ENCODE data around the gene ITGB1BP1.

DNA sequence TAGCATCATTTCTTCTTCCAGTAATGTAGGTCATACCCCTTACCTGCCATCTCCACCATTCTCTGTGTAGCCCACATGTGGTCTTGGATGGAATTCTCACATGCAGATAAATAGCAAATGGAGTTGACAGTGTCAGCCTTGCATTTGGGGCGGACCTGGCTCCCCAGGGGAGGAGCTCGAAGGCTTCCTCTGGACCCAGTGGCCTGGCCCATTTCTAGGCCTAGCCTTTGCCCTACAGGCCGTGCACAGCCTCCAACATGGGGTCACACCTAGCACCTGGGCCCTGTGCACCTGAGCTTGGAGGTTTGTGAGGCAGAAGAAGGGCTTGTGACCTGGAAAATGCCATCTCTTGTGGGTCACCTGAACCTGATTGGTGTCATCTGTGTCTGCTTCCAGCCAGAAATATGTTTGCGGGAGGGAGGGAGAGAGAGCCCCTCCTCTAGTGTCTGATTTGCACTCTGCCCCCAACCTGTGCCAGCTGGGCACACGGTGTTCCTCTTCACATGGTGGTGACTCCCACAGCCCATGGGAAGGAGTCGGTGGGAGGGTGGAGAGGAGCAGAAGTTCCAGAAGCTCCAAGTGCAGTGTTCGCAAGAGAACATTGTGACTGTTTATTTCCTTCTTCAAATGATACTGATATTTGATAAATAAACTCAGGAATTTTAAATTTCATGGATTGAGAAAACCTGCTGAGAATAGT, 33.0 kb downstream of the ITGB1BP1 start:
- TF ChIP-seq, protein P1, sequence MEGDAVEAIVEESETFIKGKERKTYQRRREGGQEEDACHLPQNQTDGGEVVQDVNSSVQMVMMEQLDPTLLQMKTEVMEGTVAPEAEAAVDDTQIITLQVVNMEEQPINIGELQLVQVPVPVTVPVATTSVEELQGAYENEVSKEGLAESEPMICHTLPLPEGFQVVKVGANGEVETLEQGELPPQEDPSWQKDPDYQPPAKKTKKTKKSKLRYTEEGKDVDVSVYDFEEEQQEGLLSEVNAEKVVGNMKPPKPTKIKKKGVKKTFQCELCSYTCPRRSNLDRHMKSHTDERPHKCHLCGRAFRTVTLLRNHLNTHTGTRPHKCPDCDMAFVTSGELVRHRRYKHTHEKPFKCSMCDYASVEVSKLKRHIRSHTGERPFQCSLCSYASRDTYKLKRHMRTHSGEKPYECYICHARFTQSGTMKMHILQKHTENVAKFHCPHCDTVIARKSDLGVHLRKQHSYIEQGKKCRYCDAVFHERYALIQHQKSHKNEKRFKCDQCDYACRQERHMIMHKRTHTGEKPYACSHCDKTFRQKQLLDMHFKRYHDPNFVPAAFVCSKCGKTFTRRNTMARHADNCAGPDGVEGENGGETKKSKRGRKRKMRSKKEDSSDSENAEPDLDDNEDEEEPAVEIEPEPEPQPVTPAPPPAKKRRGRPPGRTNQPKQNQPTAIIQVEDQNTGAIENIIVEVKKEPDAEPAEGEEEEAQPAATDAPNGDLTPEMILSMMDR (IDR thresholded peaks at IDR 0.05 in 4 of 5, conservative IDR thresholded peaks at IDR 0.05 in 1 of 5) = no peak
- TF ChIP-seq POLR2A (IDR thresholded peaks at IDR 0.05) = no peak

Measured in gastrocnemius medialis (tissue), 4 donors.